Kidney epithelial cell (primary cell): Measurements from ENCODE around the gene TP53TG5. TPM values are rescaled to one million over a fixed set of nuclear protein-coding genes. Genes with fewer than 3 reads are reported as not detected.

ENCODE experiments used
- DNase-seq: peaks from one replicate; pipeline ENCODE4 v3.0.0-alpha.2; 2010; ENCODE audit warnings: low read depth
- H3K27me3 ChIP-seq: 2 replicates; pipeline ENCODE4 v1.6.0; 2011; ENCODE audit warnings: low read length; ENCODE audit not compliant: control insufficient read depth, insufficient read depth
- H3K36me3 ChIP-seq: 2 replicates; pipeline ENCODE4 v1.5.1; 2011; ENCODE audit warnings: low read length; ENCODE audit not compliant: control insufficient read depth, insufficient read depth
- H3K4me3 ChIP-seq: 2 replicates; pipeline ENCODE4 v1.5.1; 2011; ENCODE audit warnings: low read depth, mild to moderate bottlenecking, control low read depth, low read length
- CTCF ChIP-seq: IDR thresholded peaks from 2 replicates; pipeline ENCODE4 v1.5.1; 2011; ENCODE audit warnings: mild to moderate bottlenecking, moderate library complexity, low read length, control low read depth, inconsistent platforms; ENCODE audit not compliant: insufficient read depth, poor library complexity, severe bottlenecking
- total RNA-seq: library from RNA; depleted of rRNA; stranded (reverse); fragments of >200 nt; gene quantifications from 2 replicates; pipeline ENCODE4 v1.2.3, GENCODE V29; 2015

The TP53TG5 gene
- total RNA-seq, 1 donor from 2014 or later, result not detected

DNA sequence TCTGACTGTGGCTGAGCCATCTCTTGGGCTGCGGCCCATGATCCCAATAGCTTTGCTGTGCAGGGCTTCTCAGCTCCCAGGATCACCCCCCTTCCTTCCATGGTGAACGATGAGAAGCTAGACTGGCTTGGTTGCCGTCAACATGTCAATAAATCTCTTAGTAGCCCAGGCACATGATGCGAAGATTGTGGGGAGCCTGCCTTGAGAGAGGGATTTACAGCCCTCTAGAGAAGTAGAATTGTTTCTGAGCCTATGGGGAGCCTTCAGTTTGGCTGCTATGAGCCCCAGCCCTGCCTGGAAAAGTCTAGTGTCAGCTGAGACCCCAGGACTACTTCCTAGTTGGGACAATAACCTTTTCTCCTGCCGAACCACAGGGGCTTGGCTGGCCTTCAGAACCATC is 34.5 kb upstream of the TP53TG5 start:
- no peaks in the 10 kb centered on the region for H3K27me3 ChIP-seq
- H3K4me3 ChIP-seq, result no peak overlapping the region
- TF ChIP-seq CTCF, result no peak
- H3K36me3 ChIP-seq, result no peaks in the 10 kb centered on the region
- DNase-seq, result no peak

- no peak for TF ChIP-seq CTCF
- no peak for DNase-seq
- Histone ChIP-seq H3K27me3 (no peaks in the 10 kb centered on the region), H3K36me3 (no peaks in the 10 kb centered on the region), H3K4me3 (no peak overlapping the region)
Measured at GRCh38 chr20:45410887-45411286, 32.8 kb upstream of the TP53TG5 start.

DNA sequence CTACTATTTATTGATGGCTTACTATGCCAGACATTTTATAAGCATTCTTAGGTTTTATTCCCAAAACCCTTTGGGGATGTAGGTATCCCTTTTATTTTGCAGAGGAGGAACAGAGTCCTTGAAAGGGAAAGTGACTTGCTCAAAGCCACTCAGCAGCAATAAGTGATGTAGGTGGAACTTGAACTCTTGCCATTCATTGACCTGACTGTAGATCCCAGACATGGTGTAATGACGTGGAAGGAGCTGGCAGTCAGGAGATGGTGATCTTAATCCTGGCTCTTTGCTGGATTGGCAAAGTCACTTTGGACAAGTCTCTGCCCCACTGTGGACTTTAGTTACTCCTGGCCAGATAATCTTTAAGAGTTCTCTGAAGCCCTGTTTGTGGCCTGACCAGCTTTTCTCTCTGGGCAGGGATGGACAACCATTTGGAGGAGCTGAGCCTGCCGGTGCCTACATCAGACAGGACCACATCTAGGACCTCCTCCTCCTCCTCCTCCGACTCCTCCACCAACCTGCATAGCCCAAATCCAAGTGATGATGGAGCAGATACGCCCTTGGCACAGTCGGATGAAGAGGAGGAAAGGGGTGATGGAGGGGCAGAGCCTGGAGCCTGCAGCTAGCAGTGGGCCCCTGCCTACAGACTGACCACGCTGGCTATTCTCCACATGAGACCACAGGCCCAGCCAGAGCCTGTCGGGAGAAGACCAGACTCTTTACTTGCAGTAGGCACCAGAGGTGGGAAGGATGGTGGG is 31.6 kb upstream of the TP53TG5 start:
- no peaks in the 10 kb centered on the region for H3K36me3 ChIP-seq
- TF ChIP-seq CTCF, result no peak
- no peak overlapping the region for H3K4me3 ChIP-seq
- no peak for DNase-seq
- no peaks in the 10 kb centered on the region for H3K27me3 ChIP-seq

DNA sequence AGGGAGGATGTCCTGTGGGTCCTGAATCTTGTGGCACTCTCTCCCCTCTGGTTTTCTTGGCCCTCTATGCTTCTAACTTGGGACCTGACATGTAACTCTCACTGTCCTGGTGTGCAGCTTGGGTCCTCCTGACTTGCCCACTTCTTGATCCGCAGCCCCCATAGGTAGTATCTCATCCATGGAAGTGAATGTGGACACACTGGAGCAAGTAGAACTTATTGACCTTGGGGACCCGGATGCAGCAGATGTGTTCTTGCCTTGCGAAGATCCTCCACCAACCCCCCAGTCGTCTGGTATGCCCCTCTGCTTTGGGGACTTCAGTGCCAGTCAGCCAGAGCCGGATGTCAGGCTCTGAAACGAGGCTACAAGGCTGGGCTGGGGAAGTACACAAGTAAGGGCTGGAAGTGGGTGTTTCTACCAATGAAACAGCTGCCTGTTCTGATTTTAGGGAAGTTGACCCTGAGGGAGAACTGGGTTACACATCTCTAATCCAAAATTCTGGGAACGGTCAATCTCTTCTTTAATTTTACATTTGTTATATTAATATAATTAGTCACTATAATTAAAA is 30.6 kb upstream of the TP53TG5 start:
- Histone ChIP-seq H3K27me3 (no peaks in the 10 kb centered on the region), H3K4me3 (no peak overlapping the region), H3K36me3 (no peaks in the 10 kb centered on the region)
- TF ChIP-seq CTCF, result no peak
- DNase-seq, result no peak

GRCh38 chr20:45407783-45408645 is 29.9 kb upstream of the TP53TG5 start, which contains the start of gene DBNDD2:
Gene DBNDD2, plus strand, starts transcription at chr20:45408289. Its CDS starts 179 bp downstream, at chr20:45408468.
- peak within 1 kb of the TSS; percentile 54 for H3K4me3 ChIP-seq
- DNase-seq, result no peak

More at GRCh38 chr20:45407783-45408645, 29.9 kb upstream of the TP53TG5 start, which contains the start of gene DBNDD2:
- Histone ChIP-seq H3K36me3 (no peaks in the 10 kb centered on the region), H3K27me3 (no peaks in the 10 kb centered on the region)
- no peak for TF ChIP-seq CTCF
